ENCODE results near the gene IGF2R.
"Not testable (repeated sequence)": the region's sequence is repeated elsewhere in the genome, so short reads cannot be mapped to it uniquely, and the experiment has no call there.

DNA sequence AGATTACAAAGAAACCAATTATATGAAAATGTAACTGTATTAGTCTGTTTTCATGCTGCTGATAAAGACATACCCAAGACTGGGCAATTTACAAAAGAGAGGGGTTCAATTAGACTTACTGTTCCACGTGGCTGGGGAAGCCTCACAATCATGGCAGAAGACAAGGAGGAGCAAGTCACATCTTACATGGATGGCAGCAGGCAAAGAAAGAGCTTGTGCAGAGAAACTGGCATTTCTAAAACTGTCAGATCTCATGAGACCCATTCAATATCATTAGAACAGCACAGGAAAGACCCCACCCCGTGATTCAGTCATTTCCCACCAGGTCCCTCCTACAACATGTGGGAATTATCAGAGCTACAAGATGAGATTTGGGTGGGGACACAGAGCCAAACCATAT lies 44.7 kb upstream of the IGF2R start:
- TF ChIP-seq, protein P1, sequence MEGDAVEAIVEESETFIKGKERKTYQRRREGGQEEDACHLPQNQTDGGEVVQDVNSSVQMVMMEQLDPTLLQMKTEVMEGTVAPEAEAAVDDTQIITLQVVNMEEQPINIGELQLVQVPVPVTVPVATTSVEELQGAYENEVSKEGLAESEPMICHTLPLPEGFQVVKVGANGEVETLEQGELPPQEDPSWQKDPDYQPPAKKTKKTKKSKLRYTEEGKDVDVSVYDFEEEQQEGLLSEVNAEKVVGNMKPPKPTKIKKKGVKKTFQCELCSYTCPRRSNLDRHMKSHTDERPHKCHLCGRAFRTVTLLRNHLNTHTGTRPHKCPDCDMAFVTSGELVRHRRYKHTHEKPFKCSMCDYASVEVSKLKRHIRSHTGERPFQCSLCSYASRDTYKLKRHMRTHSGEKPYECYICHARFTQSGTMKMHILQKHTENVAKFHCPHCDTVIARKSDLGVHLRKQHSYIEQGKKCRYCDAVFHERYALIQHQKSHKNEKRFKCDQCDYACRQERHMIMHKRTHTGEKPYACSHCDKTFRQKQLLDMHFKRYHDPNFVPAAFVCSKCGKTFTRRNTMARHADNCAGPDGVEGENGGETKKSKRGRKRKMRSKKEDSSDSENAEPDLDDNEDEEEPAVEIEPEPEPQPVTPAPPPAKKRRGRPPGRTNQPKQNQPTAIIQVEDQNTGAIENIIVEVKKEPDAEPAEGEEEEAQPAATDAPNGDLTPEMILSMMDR (IDR thresholded peaks at IDR 0.05; ENCODE audit: poor library complexity), result not testable (repeated sequence)
- not testable (repeated sequence) for TF ChIP-seq EZH2 (IDR thresholded peaks at IDR 0.05; ENCODE audit: borderline replicate concordance); EZH2phosphoT487 (IDR thresholded peaks at IDR 0.05; ENCODE audit: low read depth, severe bottlenecking, unreplicated experiment)
